PC-3 (cell line): Measurements from ENCODE around the gene IFNLR1. TPM values are rescaled to one million over a fixed set of nuclear protein-coding genes. Genes with fewer than 3 reads are reported as not detected.

Source experiments
- ATAC-seq: fragments of 200-7000 bp; cut with Tn5 transposase; 2 replicates; pipeline ENCODE4 v1.9.1; 2020; ENCODE audit warnings: mild to moderate bottlenecking, moderate library complexity
- Bru-seq: library from RNA; stranded (reverse); fragments of 400-500 nt; gene quantifications from one replicate; lab custom pipeline; 2021; lab: Mats Ljungman, UMichigan
- BruChase-seq, 2 experiments: library from RNA; stranded (reverse); fragments of 400-500 nt; gene quantifications; one replicate each; lab custom pipeline; 2021; lab: Mats Ljungman, UMichigan
- BruUV-seq: library from RNA; stranded (reverse); fragments of 400-500 nt; replicated peaks from 2 replicates; lab custom pipeline; 2021; lab: Mats Ljungman, UMichigan
- CTCF ChIA-PET: fragments of 300-600 bp; sonication (Branson Sonifier 250); formaldehyde crosslinking; loops from one replicate; lab custom pipeline; 2022; ENCODE audit warnings: antibody characterized with exemption; lab: Charles Lee
- POLR2A ChIA-PET: fragments of 300-600 bp; sonication (Branson Sonifier 250); formaldehyde crosslinking; loops from one replicate; lab custom pipeline; 2022; ENCODE audit warnings: antibody characterized with exemption; ENCODE audit not compliant: unreplicated experiment; lab: Charles Lee
- DNase-seq: peaks from one replicate; pipeline ENCODE4 v3.0.0-alpha.2; 2015
- H2AFZ ChIP-seq: fragments of 300-600 bp; sonication (generic); 2 replicates; pipeline ENCODE4 v1.6.0; 2016; ENCODE audit warnings: antibody characterized with exemption, low read length
- H3F3A ChIP-seq: fragments of 300-600 bp; sonication (generic); one replicate; pipeline ENCODE4 v1.6.0; 2017; ENCODE audit warnings: antibody characterized with exemption, low read length, control low read depth, mild to moderate bottlenecking; ENCODE audit not compliant: unreplicated experiment
- H3K27ac ChIP-seq: fragments of 300-600 bp; sonication (generic); 2 replicates; pipeline ENCODE4 v1.5.1; 2016; ENCODE audit warnings: mild to moderate bottlenecking, low read length
- H3K27me3 ChIP-seq: fragments of 300-600 bp; sonication (generic); 2 replicates; pipeline ENCODE4 v1.6.1; 2016; ENCODE audit warnings: low read length, mixed read lengths
- H3K36me3 ChIP-seq: fragments of 300-600 bp; sonication (generic); 2 replicates; pipeline ENCODE4 v1.6.1; 2016; ENCODE audit warnings: low read depth, mixed run types, low read length, mixed read lengths
- H3K4me1 ChIP-seq: fragments of 300-600 bp; sonication (generic); 2 replicates; pipeline ENCODE4 v1.5.1; 2016; ENCODE audit warnings: low read length; ENCODE audit not compliant: insufficient read depth
- H3K4me2 ChIP-seq: fragments of 300-600 bp; sonication (generic); 2 replicates; pipeline ENCODE4 v1.6.0; 2016; ENCODE audit warnings: low read length
- H3K4me3 ChIP-seq: fragments of 300-600 bp; sonication (generic); 2 replicates; pipeline ENCODE4 v1.5.1; 2016; ENCODE audit warnings: mild to moderate bottlenecking, low read length, mixed read lengths
- H3K79me2 ChIP-seq: fragments of 300-600 bp; sonication (generic); 2 replicates; pipeline ENCODE4 v1.6.1; 2017; ENCODE audit warnings: low read length, mixed read lengths
- H3K9ac ChIP-seq: fragments of 300-600 bp; sonication (generic); 2 replicates; pipeline ENCODE4 v1.6.0; 2016; ENCODE audit warnings: mild to moderate bottlenecking, low read length
- H3K9me2 ChIP-seq: fragments of 300-600 bp; sonication (generic); replicated peaks from 2 replicates; pipeline ENCODE4 v1.6.1; 2016; ENCODE audit warnings: mixed run types, low read length, mixed read lengths
- H3K9me3 ChIP-seq: fragments of 300-600 bp; sonication (generic); 2 replicates; pipeline ENCODE4 v1.6.1; 2016; ENCODE audit warnings: low read length, mixed read lengths
- H4K20me1 ChIP-seq: fragments of 300-600 bp; sonication (generic); 2 replicates; pipeline ENCODE4 v1.6.1; 2016; ENCODE audit warnings: low read length, mixed read lengths
- EZH2 ChIP-seq: fragments of 300-600 bp; sonication (generic); IDR thresholded peaks from one replicate; pipeline ENCODE4 v1.6.1; 2017; ENCODE audit warnings: antibody characterized with exemption, mild to moderate bottlenecking, low read length; ENCODE audit not compliant: unreplicated experiment
- EZH2phosphoT487 ChIP-seq: fragments of 300-600 bp; sonication (generic); IDR thresholded peaks from 2 replicates; pipeline ENCODE4 v1.6.1; 2018; ENCODE audit warnings: mild to moderate bottlenecking, antibody characterized with exemption, low read length, borderline replicate concordance
- intact Hi-C: fragments of 100-400 bp; cut with micrococcal nuclease; formaldehyde crosslinking; loops from 2 replicates; pipeline ENCODE4 v1.9.0; 2023
- long read RNA-seq: library from polyadenylated mRNA; unstranded; transcript quantifications from one replicate; pipeline ENCODE4 v2.0.0, GENCODE V29; 2021; ENCODE audit not compliant: unreplicated experiment
- total RNA-seq: library from RNA; depleted of rRNA; stranded (reverse); fragments of >200 nt; gene quantifications from 2 replicates; pipeline ENCODE4 v1.2.3, GENCODE V29; 2014; rRNA removed
- TF ChIP-seq, protein P1 (sequence below): fragments of 300-600 bp; sonication (generic); conservative IDR thresholded peaks from 2 replicates; pipeline ENCODE4 v1.5.1; 2017; ENCODE audit warnings: antibody characterized with exemption, low read depth, mild to moderate bottlenecking, low read length

Gene IFNLR1
- total RNA-seq (8.9 and 9.5 TPM in 2 replicates), Bru-seq, nascent RNA (percentile 54 among the genes with signal in this experiment), BruChase-seq, experiment 1, labeled RNA remaining after a 6-hour chase (percentile 60 among the genes with signal in this experiment), BruChase-seq, experiment 2, labeled RNA remaining after a 2-hour chase (percentile 54 among the genes with signal in this experiment)
- long read RNA-seq, full-length matches to known transcripts, result 7 of 20 reads
- long read RNA-seq, partial matches to known transcripts, result 4 of 20 reads
- long read RNA-seq, other reads (novel, unspliced or antisense), result 9 of 20 reads

DNA sequence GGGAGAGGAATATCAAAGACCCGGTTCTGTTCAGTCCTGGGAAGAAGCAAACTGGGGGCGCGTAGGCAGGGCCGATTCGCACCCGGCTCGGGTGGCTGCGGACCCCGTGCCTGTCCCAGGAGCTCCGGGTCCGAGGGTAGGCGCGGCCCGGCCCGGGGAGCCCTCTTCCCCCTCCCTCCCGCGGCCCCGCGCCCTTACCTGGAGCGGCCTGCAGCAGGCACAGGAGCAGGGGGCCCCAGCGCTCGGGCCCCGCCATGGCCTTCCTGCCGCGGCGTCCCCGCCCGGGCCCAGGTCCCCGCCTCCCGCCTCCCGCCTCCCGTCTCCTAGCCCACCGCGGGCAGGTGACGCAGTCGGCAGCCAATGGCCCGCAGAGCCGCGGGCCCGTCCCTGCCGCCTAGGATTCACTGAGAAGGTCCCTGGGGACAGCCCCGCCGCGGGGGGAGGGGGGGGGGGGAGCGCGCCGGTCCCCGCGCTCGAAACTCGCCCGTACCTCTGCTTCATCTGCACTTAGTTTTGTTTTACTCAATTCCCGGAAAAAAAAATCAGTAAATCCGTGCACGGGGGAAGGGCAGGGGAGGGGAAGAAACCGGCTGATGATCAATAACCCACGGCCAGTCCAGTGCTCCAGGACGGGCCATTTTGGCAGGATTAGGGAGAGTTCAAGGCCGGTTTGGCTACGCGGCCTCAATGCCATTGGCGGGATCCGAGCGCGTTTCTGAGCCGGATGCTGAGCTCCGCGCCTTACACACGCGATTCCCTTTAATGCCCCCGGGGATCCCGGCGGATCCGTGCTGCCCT lies at the start of gene IFNLR1:
Gene IFNLR1 (minus strand): TSS at position 297 of the 798 bp plus-strand sequence. CDS start 41 bp downstream, at position 256.
- Histone ChIP-seq H4K20me1 (no peaks in the 10 kb centered on the region), H3K36me3 (no peaks in the 10 kb centered on the region), H3K4me1 (peaks cover 48% of the 10 kb centered on the region), H2AFZ (peak within 1 kb of the TSS; percentile 78), H3K79me2 (peaks cover 17% of the 10 kb centered on the region; the same call in 1 of the 2 replicates), H3K27ac (peak within 1 kb of the TSS; percentile 56), H3K9ac (peak within 1 kb of the TSS; percentile 82), H3K4me3 (peak within 1 kb of the TSS; percentile 76), H3K27me3 (no peaks in the 10 kb centered on the region), H3K4me2 (peak within 1 kb of the TSS; percentile 97), H3K9me2 (no peaks in the 10 kb centered on the region), H3K9me3 (no peaks in the 10 kb centered on the region), H3F3A (no peaks in the 10 kb centered on the region)
- POLR2A ChIA-PET, result interaction anchor here (0.7 kb wide), 1 partner anchor 38 kb away, joined by 3 read pairs; no protein-coding TSS in a partner anchor
- CTCF ChIA-PET, result interaction anchor here (2.1 kb wide), 1 partner anchor 37 kb away, joined by 10 read pairs; no protein-coding TSS in a partner anchor
- peak; percentile 66 for ATAC-seq
- peak; percentile 74 for DNase-seq
- TF ChIP-seq EZH2phosphoT487, result no peak
- TF ChIP-seq, protein P1, sequence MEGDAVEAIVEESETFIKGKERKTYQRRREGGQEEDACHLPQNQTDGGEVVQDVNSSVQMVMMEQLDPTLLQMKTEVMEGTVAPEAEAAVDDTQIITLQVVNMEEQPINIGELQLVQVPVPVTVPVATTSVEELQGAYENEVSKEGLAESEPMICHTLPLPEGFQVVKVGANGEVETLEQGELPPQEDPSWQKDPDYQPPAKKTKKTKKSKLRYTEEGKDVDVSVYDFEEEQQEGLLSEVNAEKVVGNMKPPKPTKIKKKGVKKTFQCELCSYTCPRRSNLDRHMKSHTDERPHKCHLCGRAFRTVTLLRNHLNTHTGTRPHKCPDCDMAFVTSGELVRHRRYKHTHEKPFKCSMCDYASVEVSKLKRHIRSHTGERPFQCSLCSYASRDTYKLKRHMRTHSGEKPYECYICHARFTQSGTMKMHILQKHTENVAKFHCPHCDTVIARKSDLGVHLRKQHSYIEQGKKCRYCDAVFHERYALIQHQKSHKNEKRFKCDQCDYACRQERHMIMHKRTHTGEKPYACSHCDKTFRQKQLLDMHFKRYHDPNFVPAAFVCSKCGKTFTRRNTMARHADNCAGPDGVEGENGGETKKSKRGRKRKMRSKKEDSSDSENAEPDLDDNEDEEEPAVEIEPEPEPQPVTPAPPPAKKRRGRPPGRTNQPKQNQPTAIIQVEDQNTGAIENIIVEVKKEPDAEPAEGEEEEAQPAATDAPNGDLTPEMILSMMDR, result no peak
- TF ChIP-seq EZH2, result no peak
- intact Hi-C loops, result loop anchor here (2.0 to 5.0 kb wide), 2 partner anchors 36 to 115 kb away; no protein-coding TSS in a partner anchor
- TSS peak; percentile 66 for BruUV-seq

DNA sequence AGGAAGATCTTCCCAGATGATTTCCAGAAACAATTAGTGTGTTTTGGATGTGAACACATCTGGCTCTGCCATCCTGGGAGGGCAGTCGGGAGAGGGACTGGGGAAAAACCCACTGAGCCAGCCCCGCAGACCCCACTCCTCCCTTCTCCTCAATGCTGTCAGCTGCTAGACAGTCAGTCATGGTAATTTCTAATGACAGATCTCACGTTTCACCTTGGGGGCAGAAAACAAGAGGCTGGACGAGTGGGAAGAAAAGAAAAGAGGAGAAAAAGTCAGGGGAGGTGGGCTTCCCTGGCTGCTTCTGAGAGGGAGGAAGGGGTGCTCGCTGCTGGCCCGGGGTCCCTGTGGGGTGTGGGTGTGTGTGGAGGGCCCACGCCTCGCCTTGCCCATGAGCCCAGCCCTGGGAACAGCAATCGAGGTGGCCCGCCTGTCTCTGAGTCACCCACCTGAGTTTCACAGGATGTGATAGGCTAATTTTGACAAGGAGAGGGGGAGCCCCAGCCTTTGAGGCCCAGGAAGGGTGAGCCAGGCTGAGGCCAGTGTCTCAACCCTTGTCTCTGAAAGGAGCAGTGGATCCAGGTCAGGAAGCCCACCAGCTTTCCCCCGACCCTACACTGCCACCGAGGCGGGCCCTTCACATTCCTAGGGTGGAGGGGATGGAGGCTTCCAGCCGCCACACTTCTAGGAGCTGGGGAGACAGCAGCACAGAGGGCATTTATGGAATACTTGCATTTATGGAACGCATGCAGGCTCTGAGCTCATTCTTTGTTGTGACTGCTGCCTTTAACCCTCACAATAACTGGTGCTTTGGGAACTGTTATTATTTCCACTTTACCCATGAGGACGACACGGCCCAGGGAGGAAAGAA lies 49.1 kb upstream of the IFNLR1 start:
- no peaks in the 10 kb centered on the region for H4K20me1 ChIP-seq
- TF ChIP-seq, protein P1, result no peak
- TF ChIP-seq EZH2, result no peak
- no peak for TF ChIP-seq EZH2phosphoT487
- no peaks in the 10 kb centered on the region for H3F3A ChIP-seq
- peaks cover 19% of the 10 kb centered on the region for H3K4me1 ChIP-seq
- no peaks in the 10 kb centered on the region for H3K9me2 ChIP-seq
- H3K36me3 ChIP-seq, result no peaks in the 10 kb centered on the region
- CTCF ChIA-PET, result interaction anchor here (1.0 kb wide), 1 partner anchor 37 kb away, joined by 3 read pairs; no protein-coding TSS in a partner anchor
- TSS peak; percentile 58 for BruUV-seq
- no peak overlapping the region for H2AFZ ChIP-seq
- H3K4me2 ChIP-seq, result peak overlapping the region; percentile 48
- H3K9ac ChIP-seq, result no peak overlapping the region
- ATAC-seq (peak; percentile 69), DNase-seq (peak; percentile 58)
- peak overlapping the region; percentile 55 for H3K27ac ChIP-seq
- intact Hi-C loops, result loop anchor here (1.0 to 2.0 kb wide), 2 partner anchors 31 to 155 kb away; no protein-coding TSS in a partner anchor
- H3K9me3 ChIP-seq, result no peaks in the 10 kb centered on the region
- no peaks in the 10 kb centered on the region for H3K27me3 ChIP-seq
- POLR2A ChIA-PET, result interaction anchor here (0.5 to 0.6 kb wide), 2 partner anchors 9 to 276 kb away, joined by 3 to 4 read pairs; no protein-coding TSS in a partner anchor
- H3K4me3 ChIP-seq, result no peak overlapping the region
- H3K79me2 ChIP-seq, result no peaks in the 10 kb centered on the region
